AG08396 (cell line): ENCODE results near the gene ETFA.
A peak's percentile ranks its signal among the peaks of the same experiment; 100 is the strongest.
"Not testable (repeated sequence)": the region's sequence is repeated elsewhere in the genome, so short reads cannot be mapped to it uniquely, and the experiment has no call there.

Source experiments
- DNase-seq: peaks from one replicate; pipeline ENCODE4 v3.0.0; 2012; ENCODE audit warnings: low spot score, mixed read lengths

The ETFA gene

GRCh38 chr15:76324066-76324465 is 12.8 kb upstream of the ETFA start:
- no peak for DNase-seq

GRCh38 chr15:76321602-76322001 is 10.3 kb upstream of the ETFA start:
- DNase-seq = no peak

GRCh38 chr15:76321171-76321570 is 9.9 kb upstream of the ETFA start:
- DNase-seq = no peak

DNA sequence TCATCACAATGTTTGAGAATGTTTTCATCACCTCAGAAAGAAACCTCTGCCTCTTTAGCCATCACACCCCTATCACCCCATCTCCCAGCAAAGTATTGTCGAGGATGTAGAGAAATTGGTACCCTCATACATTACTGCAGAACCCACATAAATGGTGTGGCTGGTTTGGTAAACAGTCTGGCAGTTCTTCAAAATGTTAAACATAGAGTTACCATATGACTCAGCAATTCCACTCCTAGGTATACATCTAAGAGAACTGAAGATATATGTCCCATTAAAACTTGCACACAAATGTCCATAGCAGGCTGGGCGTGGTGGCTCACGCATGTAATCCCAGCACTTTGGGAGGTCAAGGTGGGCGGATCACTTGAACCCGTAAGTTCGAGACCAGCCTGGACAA is 8.7 kb upstream of the ETFA start:
- no peak for DNase-seq

- no peak for DNase-seq
Measured at GRCh38 chr15:76313731-76314130, 2.5 kb upstream of the ETFA start.

DNA sequence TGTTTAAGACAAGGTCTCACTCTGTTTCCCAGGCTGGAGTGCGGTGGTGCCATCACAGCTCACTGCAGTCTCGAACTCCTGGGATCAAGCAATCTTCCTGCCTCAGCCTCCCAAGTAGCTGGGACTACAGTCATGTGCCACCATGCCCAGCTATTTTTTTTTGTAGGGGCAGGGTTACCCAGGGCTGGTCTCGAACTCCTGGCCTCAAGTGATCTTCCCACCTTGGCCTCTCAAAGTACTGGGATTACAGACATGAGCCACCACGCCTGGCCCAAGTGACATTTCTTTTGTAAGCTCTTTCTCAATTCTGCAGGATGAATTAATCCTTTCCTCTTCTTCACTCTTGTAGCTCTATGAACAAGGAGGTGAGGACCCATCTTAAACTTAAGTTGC is 1.9 kb upstream of the ETFA start:
- DNase-seq = not testable (repeated sequence)

- DNase-seq = no peak
Measured at GRCh38 chr15:76312540-76313174, 1.4 kb upstream of the ETFA start.

GRCh38 chr15:76310475-76311099 is 682 bp downstream of the ETFA start:
- peak; percentile 40 for DNase-seq

DNA sequence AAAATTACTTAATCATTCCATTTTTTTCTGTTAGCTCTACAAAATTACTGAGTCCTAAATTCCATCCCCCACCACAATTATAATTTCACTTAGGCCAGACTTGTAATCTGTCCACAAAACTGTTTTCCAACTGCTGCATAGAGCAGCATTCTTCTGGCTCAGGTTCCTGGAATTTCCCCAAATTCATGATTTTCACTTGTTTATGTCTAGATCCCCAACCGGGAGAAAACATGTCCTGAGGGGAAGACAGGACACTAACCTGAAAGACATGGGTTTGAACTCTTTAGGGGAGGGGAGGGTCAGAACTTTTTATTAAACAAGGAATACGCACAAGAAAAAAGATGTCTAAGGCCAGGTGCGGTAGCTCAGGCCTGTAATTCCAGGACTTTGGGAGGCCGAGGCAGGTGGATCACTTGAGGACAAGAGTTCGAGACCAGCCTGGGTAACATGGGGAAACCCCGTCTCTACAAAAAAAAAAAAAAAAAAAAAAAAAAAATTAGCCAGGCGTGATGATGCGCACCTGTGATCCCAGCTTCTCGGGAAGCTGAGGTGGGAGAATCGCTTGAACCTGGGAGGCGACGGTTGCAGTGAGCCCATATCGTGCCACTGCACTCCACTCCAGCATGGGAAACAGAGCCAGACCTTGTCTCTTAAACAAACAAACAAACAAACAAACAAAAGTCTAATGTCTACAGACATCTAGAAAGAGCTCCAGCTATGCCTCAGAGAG is 1.5 kb downstream of the ETFA start:
- DNase-seq = no peak

DNA sequence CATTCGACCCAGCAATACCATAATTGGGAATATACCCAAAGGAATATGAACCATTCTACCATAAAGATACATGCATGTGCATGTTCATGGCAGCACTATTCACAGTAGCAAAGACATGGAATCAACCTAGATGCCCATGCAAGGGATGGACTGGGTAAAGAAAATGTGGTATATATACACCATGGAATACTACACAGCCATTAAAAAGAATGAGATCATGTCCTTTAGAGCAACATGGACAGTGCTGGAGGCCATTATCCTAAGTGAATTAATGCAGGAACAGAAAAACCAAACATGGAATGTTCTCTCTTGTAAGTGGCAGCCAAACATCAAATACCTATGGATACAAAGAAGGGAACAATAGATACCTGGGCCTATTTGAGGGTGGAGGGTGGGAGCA is 7.4 kb downstream of the ETFA start:
- DNase-seq = no peak

- DNase-seq = no peak
Measured at GRCh38 chr15:76299786-76300185, 11.5 kb downstream of the ETFA start.

- DNase-seq = no peak
Measured at GRCh38 chr15:76298986-76299385, 12.3 kb downstream of the ETFA start.

GRCh38 chr15:76297951-76298350 is 13.3 kb downstream of the ETFA start:
- DNase-seq = not testable (repeated sequence)

DNA sequence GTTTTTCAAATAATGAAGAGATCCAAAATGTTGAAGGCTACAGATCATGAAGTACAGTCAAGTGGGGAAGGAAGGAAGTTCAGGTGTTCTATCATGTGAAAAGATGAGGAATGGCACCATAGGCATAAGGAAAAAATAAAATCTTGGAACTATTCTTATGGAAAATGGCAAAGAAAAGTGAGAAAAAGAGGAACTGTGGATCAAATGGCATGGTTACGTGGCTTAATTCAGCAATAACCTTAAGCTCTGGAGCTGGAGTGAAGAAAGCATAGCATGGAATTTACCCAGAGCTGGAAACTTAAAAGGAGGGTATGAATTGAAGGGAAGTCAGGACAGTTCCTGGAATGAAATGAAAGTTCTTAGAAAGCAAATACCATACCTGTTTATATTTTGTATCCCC is 14.4 kb downstream of the ETFA start:
- no peak for DNase-seq

- DNase-seq = not testable (repeated sequence)
Measured at GRCh38 chr15:76294463-76294862, 16.8 kb downstream of the ETFA start.

DNA sequence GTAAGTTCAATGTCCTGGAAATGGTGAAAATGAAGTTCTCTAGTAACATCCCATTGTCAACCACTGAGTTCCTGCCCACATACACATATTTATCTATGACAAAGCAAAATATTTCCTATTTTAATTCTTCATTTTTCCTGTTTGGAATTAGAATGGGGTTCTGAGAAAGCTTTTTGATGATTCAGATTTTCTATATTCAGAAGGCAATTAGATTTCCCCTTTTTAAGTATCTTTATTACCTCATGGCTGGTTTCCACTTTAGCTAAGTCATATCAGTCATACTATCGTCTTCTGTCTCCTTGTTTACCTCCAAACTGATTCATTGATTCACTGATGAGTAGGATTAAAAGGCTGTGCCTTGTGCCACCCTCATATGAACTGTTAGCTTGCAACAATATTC is 17.9 kb downstream of the ETFA start:
- no peak for DNase-seq

DNA sequence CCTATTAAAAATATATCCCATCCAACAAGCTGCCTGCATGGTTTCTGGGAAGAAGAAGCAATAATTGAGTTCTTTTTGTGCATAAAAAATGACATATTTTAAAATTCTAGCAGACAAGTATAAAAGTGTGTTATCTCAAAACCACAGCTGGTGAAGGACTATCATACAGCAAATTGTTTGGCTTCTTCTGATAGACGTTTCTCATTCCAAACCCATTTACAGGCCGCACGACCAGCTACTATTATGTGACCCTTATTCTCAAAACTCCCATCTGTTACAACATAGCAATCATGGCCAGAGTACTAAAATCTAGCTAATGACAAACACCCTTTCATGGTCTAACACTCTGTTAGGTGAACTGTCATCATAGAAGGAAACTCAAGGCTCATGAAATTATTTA is 21.7 kb downstream of the ETFA start:
- DNase-seq = no peak

DNA sequence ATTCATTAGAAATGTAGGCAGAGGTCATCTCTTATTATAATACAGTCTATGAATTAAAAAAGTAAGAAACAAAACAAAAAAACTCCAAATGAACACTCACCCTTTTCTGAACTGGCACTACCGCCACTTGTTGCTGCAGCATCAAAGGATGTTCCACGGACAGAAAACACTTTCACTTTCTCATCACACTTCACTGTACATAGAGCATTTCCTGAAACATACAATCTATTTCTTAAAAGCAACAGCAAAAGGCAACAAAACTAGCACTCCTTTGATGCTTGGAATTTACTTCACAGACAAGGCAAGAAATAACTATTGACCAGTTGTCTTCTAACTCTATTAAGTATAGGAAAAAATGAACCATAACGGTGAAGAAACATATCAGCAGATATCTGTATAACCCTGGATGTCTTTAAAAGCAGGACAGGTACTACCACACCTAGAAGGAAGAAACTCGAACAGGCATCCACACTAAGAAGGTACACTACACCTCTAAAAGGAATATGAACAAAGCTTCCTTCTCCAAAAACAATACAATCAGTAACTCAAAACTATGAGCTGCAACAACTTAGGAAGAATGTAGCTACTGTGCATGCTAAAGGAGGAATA is 24.9 kb downstream of the ETFA start:
- peak; percentile 14 for DNase-seq

- DNase-seq = peak; percentile 23
Measured at GRCh38 chr15:76285241-76285825, 25.9 kb downstream of the ETFA start.

DNA sequence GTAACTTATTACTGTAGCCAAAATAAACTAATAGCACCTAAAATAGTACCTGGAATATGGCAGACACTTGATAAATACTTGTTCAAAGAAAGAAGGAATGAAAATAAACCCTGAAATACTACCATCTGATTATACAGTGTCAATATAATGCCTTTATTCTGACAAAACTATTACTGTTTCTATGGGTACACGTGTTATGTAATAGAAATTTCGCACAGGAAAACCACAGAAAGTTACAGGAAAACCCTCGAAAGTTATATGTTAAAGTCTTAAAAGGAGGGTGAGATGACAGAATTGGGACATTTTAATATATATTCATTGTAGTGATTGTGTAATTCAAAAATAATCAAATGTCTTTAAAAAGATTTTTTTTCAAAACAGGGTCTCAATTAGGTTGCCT is 28.8 kb downstream of the ETFA start:
- no peak for DNase-seq

GRCh38 chr15:76278651-76279050 is 32.6 kb downstream of the ETFA start:
- no peak for DNase-seq

DNA sequence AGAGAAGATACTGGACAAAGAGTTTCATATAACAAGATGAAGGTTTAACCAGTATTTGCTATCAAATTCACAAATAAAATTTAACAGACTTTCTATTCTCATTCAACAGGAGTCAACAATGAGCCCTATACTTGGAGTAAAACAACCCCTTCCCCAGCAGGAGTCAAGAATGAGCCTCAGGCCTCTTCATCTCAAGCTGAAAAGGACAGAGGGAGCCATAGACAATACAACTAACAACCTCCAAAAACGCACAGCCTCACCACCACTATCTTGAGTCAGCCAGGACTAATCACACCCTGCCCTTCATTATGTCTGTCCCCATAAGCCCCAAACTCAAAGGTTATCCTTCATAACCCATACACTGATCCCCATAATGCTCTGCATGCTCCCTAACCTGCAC is 36.4 kb downstream of the ETFA start:
- no peak for DNase-seq

DNA sequence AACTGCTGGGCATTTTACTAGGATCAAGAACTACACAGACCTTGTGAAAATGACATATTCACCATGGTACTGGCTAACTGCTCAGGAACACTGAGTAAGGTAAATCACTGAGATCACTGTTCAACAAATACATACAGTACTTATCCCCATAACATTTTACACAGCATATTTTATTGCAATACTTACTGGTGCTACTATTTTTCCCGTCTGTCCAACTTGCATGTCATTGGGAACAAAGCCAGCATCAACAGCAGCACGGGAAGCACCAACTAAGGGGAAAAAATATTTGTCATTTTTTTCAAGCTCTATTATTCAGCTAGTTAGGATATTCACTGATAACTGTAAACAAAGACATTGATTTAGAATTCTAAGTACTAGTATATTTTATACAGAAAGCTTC is 37.0 kb downstream of the ETFA start:
- DNase-seq = no peak
